IMR-90 (cell line): Measurements from ENCODE around the gene AGO1. TPM values are rescaled to one million over a fixed set of nuclear protein-coding genes. Genes with fewer than 3 reads are reported as not detected.
A peak's percentile ranks its signal among the peaks of the same experiment; 100 is the strongest.

Experiments used
- ATAC-seq: fragments of 200-7000 bp; cut with Tn5 transposase; 2 replicates; pipeline ENCODE4 v1.9.1; 2020; ENCODE audit warnings: low read depth, mild to moderate bottlenecking, moderate library complexity
- Bru-seq: library from RNA; stranded (reverse); fragments of 400-500 nt; gene quantifications from one replicate; lab custom pipeline; 2021; lab: Mats Ljungman, UMichigan
- BruChase-seq, 2 experiments: library from RNA; stranded (reverse); fragments of 400-500 nt; gene quantifications; one replicate each; lab custom pipeline; 2021; lab: Mats Ljungman, UMichigan
- BruUV-seq: library from RNA; stranded (reverse); fragments of 400-500 nt; replicated peaks from 2 replicates; lab custom pipeline; 2021; lab: Mats Ljungman, UMichigan
- CTCF ChIA-PET: fragments of 300-600 bp; formaldehyde crosslinking; extraction: SDS; loops from one replicate; lab custom pipeline; 2021; ENCODE audit warnings: antibody characterized with exemption; lab: Yijun Ruan, JAX
- POLR2A ChIA-PET: fragments of 300-600 bp; sonication (Branson Sonifier 250); formaldehyde crosslinking; loops from one replicate; lab custom pipeline; 2022; ENCODE audit warnings: antibody characterized with exemption; ENCODE audit not compliant: unreplicated experiment; lab: Charles Lee
- DNase-seq: peaks from one replicate; pipeline ENCODE4 v3.0.0; 2013
- H2AFZ ChIP-seq: replicated peaks from 2 replicates; pipeline ENCODE3; 2013; ENCODE audit warnings: low read length, mild to moderate bottlenecking; ENCODE audit not compliant: poor library complexity
- H2AK5ac ChIP-seq: 2 replicates; pipeline ENCODE4 v1.6.1; 2013; ENCODE audit warnings: low read depth, low read length, inconsistent platforms
- H2AK9ac ChIP-seq: replicated peaks from 2 replicates; pipeline ENCODE3; 2013; ENCODE audit warnings: mild to moderate bottlenecking, low read depth, low read length, moderate library complexity; ENCODE audit not compliant: poor library complexity
- H2BK120ac ChIP-seq: 2 replicates; pipeline ENCODE4 v1.6.1; 2013; ENCODE audit warnings: low read depth, low read length, inconsistent platforms
- H2BK15ac ChIP-seq: 3 replicates; pipeline ENCODE4 v1.6.1; 2013; ENCODE audit warnings: low read depth, low read length, inconsistent platforms
- H2BK20ac ChIP-seq: 2 replicates; pipeline ENCODE4 v1.6.1; 2013; ENCODE audit warnings: low read depth, mild to moderate bottlenecking, inconsistent platforms, low read length, moderate library complexity
- H2BK5ac ChIP-seq: 2 replicates; pipeline ENCODE4 v1.6.1; 2013; ENCODE audit warnings: mild to moderate bottlenecking, low read depth, low read length, inconsistent platforms; ENCODE audit not compliant: poor library complexity, severe bottlenecking
- H3K14ac ChIP-seq: replicated peaks from 2 replicates; pipeline ENCODE4 v1.6.1; 2013; ENCODE audit warnings: low read depth, low read length, inconsistent platforms
- H3K18ac ChIP-seq: 2 replicates; pipeline ENCODE4 v1.6.1; 2013; ENCODE audit warnings: low read depth, low read length, control low read depth
- H3K23ac ChIP-seq: 2 replicates; pipeline ENCODE4 v1.6.1; 2013; ENCODE audit warnings: low read depth, low read length, inconsistent platforms
- H3K27ac ChIP-seq: 2 replicates; pipeline ENCODE4 v1.5.1; 2013; ENCODE audit warnings: mild to moderate bottlenecking, control low read depth, low read length; ENCODE audit not compliant: insufficient read depth
- H3K27me3 ChIP-seq: 2 replicates; pipeline ENCODE4 v1.6.1; 2013; ENCODE audit warnings: low read length; ENCODE audit not compliant: control insufficient read depth, insufficient read depth
- H3K36me3 ChIP-seq: 2 replicates; pipeline ENCODE4 v1.6.1; 2013; ENCODE audit warnings: low read length, mixed read lengths; ENCODE audit not compliant: control insufficient read depth, insufficient read depth
- H3K4ac ChIP-seq: 2 replicates; pipeline ENCODE4 v1.6.1; 2013; ENCODE audit warnings: low read depth, low read length, inconsistent platforms
- H3K4me1 ChIP-seq: 2 replicates; pipeline ENCODE4 v1.6.1; 2013; ENCODE audit warnings: low read length, mixed read lengths; ENCODE audit not compliant: control insufficient read depth, insufficient read depth
- H3K4me2 ChIP-seq: 2 replicates; pipeline ENCODE4 v1.6.1; 2013; ENCODE audit warnings: low read depth, mild to moderate bottlenecking, control low read depth, low read length, moderate library complexity
- H3K4me3 ChIP-seq: 2 replicates; pipeline ENCODE4 v1.5.1; 2013; ENCODE audit warnings: low read depth, mild to moderate bottlenecking, control low read depth, low read length, moderate library complexity; ENCODE audit not compliant: insufficient read depth
- H3K56ac ChIP-seq: 2 replicates; pipeline ENCODE4 v1.6.1; 2013; ENCODE audit warnings: low read length, inconsistent platforms; ENCODE audit not compliant: insufficient read depth; ENCODE audit errors: extremely low read depth
- H3K79me1 ChIP-seq, 2 experiments: 2 replicates each; pipeline ENCODE4 v1.6.1; 2013; ENCODE audit warnings: low read length in 2 of 2, inconsistent platforms in 1 of 2, low read depth in 1 of 2
- H3K9ac ChIP-seq: 2 replicates; pipeline ENCODE4 v1.6.1; 2013; ENCODE audit warnings: low read depth, low read length, control low read depth
- H3K9me1 ChIP-seq: 2 replicates; pipeline ENCODE4 v1.6.1; 2013; ENCODE audit warnings: low read length, inconsistent platforms; ENCODE audit not compliant: insufficient read depth
- H3K9me3 ChIP-seq: 2 replicates; pipeline ENCODE4 v1.6.1; 2013; ENCODE audit warnings: low read length; ENCODE audit not compliant: control insufficient read depth, insufficient read depth
- H4K20me1 ChIP-seq: 2 replicates; pipeline ENCODE4 v1.6.1; 2013; ENCODE audit warnings: low read length, inconsistent platforms; ENCODE audit not compliant: insufficient read depth
- H4K5ac ChIP-seq: 2 replicates; pipeline ENCODE4 v1.6.1; 2013; ENCODE audit warnings: mild to moderate bottlenecking, low read depth, low read length, control low read depth
- H4K8ac ChIP-seq, 2 experiments: 2 replicates each; pipeline ENCODE4 v1.6.1; 2013; ENCODE audit warnings: low read depth in 2 of 2, low read length in 2 of 2, control low read depth in 1 of 2, inconsistent platforms in 1 of 2
- H4K91ac ChIP-seq: 2 replicates; pipeline ENCODE4 v1.6.1; 2013; ENCODE audit warnings: low read depth, low read length, inconsistent platforms; ENCODE audit not compliant: insufficient read depth
- CHD1 ChIP-seq: IDR thresholded peaks from 2 replicates; pipeline ENCODE4 v1.6.1; 2012; ENCODE audit warnings: low read depth, low read length, improper control_type of control experiment
- ELK1 ChIP-seq: fragments of 150-350 bp; IDR thresholded peaks from 2 replicates; pipeline ENCODE4 v1.6.1; 2016; ENCODE audit warnings: low read depth, mild to moderate bottlenecking, low read length, moderate library complexity, borderline replicate concordance
- FOS ChIP-seq: fragments of 150-350 bp; IDR thresholded peaks from 2 replicates; pipeline ENCODE4 v1.6.1; 2016; ENCODE audit warnings: low read depth, low read length
- MAFK ChIP-seq: IDR thresholded peaks from 2 replicates; pipeline ENCODE4 v1.6.1; 2012; ENCODE audit warnings: low read depth, low read length, improper control_type of control experiment
- NFE2L2 ChIP-seq: fragments of 150-350 bp; IDR thresholded peaks from 2 replicates; pipeline ENCODE4 v1.6.1; 2016; ENCODE audit warnings: low read depth, mild to moderate bottlenecking, low read length
- POLR2A ChIP-seq: IDR thresholded peaks from 2 replicates; pipeline ENCODE4 v1.6.1; 2012; ENCODE audit warnings: mild to moderate bottlenecking, low read depth, low read length
- RAD21 ChIP-seq: IDR thresholded peaks from 2 replicates; pipeline ENCODE4 v1.6.1; 2012; ENCODE audit warnings: low read length, improper control_type of control experiment
- RCOR1 ChIP-seq: IDR thresholded peaks from 2 replicates; pipeline ENCODE4 v1.6.1; 2012; ENCODE audit warnings: mild to moderate bottlenecking, low read length, improper control_type of control experiment; ENCODE audit not compliant: insufficient replicate concordance
- RFX5 ChIP-seq: IDR thresholded peaks from 2 replicates; pipeline ENCODE4 v1.8.0; 2012; ENCODE audit warnings: low read depth, mild to moderate bottlenecking, low read length, moderate library complexity
- SMC3 ChIP-seq: fragments of 150-350 bp; IDR thresholded peaks from 2 replicates; pipeline ENCODE4 v1.6.1; 2016; ENCODE audit warnings: low read depth, mild to moderate bottlenecking, antibody characterized with exemption, low read length, moderate library complexity
- WGBS, 2 experiments: methylation state at CpG; one replicate each; pipeline versions ENCODE4 v1.1.5 to v1.1.7; 2013; ENCODE audit warnings: missing lambda C conversion rate in 2 of 2; ENCODE audit not compliant: insufficient read length in 1 of 2; ENCODE audit errors: extremely low coverage in 2 of 2; 5-methylcytosine and 5-hydroxymethylcytosine counted together
- dilution Hi-C: fragments of 300-500 bp; cut with HindIII; formaldehyde crosslinking; loops from one replicate; pipeline ENCODE4 v1.14.3; 2018; ENCODE audit warnings: low sequenced_read_pairs; ENCODE audit not compliant: unreplicated experiment
- in situ Hi-C: fragments of 300-500 bp; cut with MboI; formaldehyde crosslinking; loops from 3 replicates; pipeline ENCODE4 v1.14.3; 2019; ENCODE audit warnings: low sequenced_read_pairs, inconsistent platforms, mixed read lengths
- intact Hi-C: fragments of 100-400 bp; cut with micrococcal nuclease; formaldehyde crosslinking; loops from 2 replicates; pipeline ENCODE4 v1.10.0; 2022
- long read RNA-seq: library from polyadenylated mRNA; unstranded; transcript quantifications from one replicate; pipeline ENCODE4 v2.0.0, GENCODE V29; 2021; ENCODE audit not compliant: unreplicated experiment
- polyA plus RNA-seq, 3 experiments: library from polyadenylated mRNA; depleted of rRNA; stranded (reverse); fragments of >200 nt; gene quantifications; 2 replicates each; pipeline ENCODE4 v1.2.3, GENCODE V29; 2012; ENCODE audit warnings: low replicate concordance in 1 of 3
- total RNA-seq: library from RNA; depleted of rRNA; stranded (reverse); fragments of >200 nt; gene quantifications from 2 replicates; pipeline ENCODE4 v1.2.3, GENCODE V29; 2012; rRNA removed
- TF ChIP-seq, protein P1 (sequence below): fragments of 150-350 bp; IDR thresholded peaks from 2 replicates; pipeline ENCODE4 v1.6.1; 2017; ENCODE audit warnings: mild to moderate bottlenecking, antibody characterized with exemption, low read length, low read depth
- TF ChIP-seq, protein P2 (sequence below): conservative IDR thresholded peaks from 2 replicates; pipeline ENCODE4 v1.5.1; 2012; ENCODE audit warnings: mild to moderate bottlenecking, low read depth, low read length, improper control_type of control experiment

Gene AGO1
- total RNA-seq (17.2 and 21.5 TPM in 2 replicates), polyA plus RNA-seq (2012; rRNA removed) (11.3 TPM in 2 replicates), Bru-seq, nascent RNA (percentile 70 among the genes with signal in this experiment), BruChase-seq, experiment 1, labeled RNA remaining after a 6-hour chase (percentile 89 among the genes with signal in this experiment), BruChase-seq, experiment 2, labeled RNA remaining after a 2-hour chase (percentile 89 among the genes with signal in this experiment)
- 4.8 and 5.9 TPM in 2 replicates for polyA plus RNA-seq (2012; cell fraction: cytosol; rRNA removed)
- 9.8 and 10.9 TPM in 2 replicates for polyA plus RNA-seq (2012; cell fraction: nucleus; rRNA removed; ENCODE audit: low replicate concordance)
- long read RNA-seq, partial matches to known transcripts: 0 of 9 reads
- long read RNA-seq, other reads (novel, unspliced or antisense): 9 of 9 reads

GRCh38 chr1:35882945-35883634 is at the start of gene AGO1:
Gene AGO1 (plus strand): TSS chr1:35883209. CDS start chr1:35883422, 213 bp downstream.
- BruUV-seq: no TSS peak
- CTCF ChIA-PET: interaction anchor here (0.6 to 1.0 kb wide), 7 partner anchors 10 to 421 kb away, joined by 3 to 25 read pairs (median 4); no protein-coding TSS in a partner anchor
- Histone ChIP-seq H3K4ac (peak within 1 kb of the TSS; percentile 83), H3K4me3 (peak within 1 kb of the TSS; percentile 96), H2AK5ac (peak within 1 kb of the TSS; percentile 83; the same call in 1 of the 2 replicates), H2BK120ac (no peak within 1 kb of the TSS), H3K23ac (peak within 1 kb of the TSS; percentile 86), H4K91ac (peak within 1 kb of the TSS; percentile 59), H3K9me3 (no peaks in the 10 kb centered on the region), H3K56ac (peak within 1 kb of the TSS; percentile 81; the same call in 1 of the 2 replicates), H3K36me3 (no peaks in the 10 kb centered on the region), H2AK9ac (peak within 1 kb of the TSS; percentile 93), H3K79me1 (peaks cover 18 to 48% of the 10 kb centered on the region in 2 experiments), H4K20me1 (peaks cover 31% of the 10 kb centered on the region), H2AFZ (peak within 1 kb of the TSS; percentile 98), H3K27ac (peak within 1 kb of the TSS; percentile 30), H3K18ac (peak within 1 kb of the TSS; percentile 36), H2BK20ac (no peak within 1 kb of the TSS), H4K5ac (peak within 1 kb of the TSS; percentile 43), H2BK15ac (no peak within 1 kb of the TSS), H3K4me2 (peak within 1 kb of the TSS; percentile 92), H3K27me3 (no peaks in the 10 kb centered on the region; the same call in 1 of the 2 replicates), H3K4me1 (peaks cover 14% of the 10 kb centered on the region), H2BK5ac (peak within 1 kb of the TSS; percentile 12), H3K9ac (peak within 1 kb of the TSS; percentile 85), H3K9me1 (peaks cover 15% of the 10 kb centered on the region), H3K14ac (peak within 1 kb of the TSS; percentile 81), H4K8ac (peak within 1 kb of the TSS; percentile 72 to 89; a peak in 3 of 4 replicates)
- intact Hi-C loops (loop anchor here (1.0 kb wide), 1 partner anchor 205 kb away; the partner anchor contains the start of gene ADPRS), dilution Hi-C loops (no loop called here), in situ Hi-C loops (no loop called here)
- DNase-seq: peak; percentile 89
- 1% methylated on average over 27 of the region's 58 CpGs; no CpG with 5 or more reads in 1 of the 2 experiments for WGBS, 2 experiments
- ATAC-seq: peak; percentile 94
- POLR2A ChIA-PET: no interaction called here
- TF ChIP-seq ELK1 (no peak), CHD1 (no peak), NFE2L2 (no peak), POLR2A (no peak), FOS (no peak), RAD21 (peak; percentile 40), MAFK (no peak), RCOR1 (no peak), SMC3 (peak; percentile 45), RFX5 (no peak)
- TF ChIP-seq, protein P1, sequence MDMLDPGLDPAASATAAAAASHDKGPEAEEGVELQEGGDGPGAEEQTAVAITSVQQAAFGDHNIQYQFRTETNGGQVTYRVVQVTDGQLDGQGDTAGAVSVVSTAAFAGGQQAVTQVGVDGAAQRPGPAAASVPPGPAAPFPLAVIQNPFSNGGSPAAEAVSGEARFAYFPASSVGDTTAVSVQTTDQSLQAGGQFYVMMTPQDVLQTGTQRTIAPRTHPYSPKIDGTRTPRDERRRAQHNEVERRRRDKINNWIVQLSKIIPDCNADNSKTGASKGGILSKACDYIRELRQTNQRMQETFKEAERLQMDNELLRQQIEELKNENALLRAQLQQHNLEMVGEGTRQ: no peak
- TF ChIP-seq, protein P2, sequence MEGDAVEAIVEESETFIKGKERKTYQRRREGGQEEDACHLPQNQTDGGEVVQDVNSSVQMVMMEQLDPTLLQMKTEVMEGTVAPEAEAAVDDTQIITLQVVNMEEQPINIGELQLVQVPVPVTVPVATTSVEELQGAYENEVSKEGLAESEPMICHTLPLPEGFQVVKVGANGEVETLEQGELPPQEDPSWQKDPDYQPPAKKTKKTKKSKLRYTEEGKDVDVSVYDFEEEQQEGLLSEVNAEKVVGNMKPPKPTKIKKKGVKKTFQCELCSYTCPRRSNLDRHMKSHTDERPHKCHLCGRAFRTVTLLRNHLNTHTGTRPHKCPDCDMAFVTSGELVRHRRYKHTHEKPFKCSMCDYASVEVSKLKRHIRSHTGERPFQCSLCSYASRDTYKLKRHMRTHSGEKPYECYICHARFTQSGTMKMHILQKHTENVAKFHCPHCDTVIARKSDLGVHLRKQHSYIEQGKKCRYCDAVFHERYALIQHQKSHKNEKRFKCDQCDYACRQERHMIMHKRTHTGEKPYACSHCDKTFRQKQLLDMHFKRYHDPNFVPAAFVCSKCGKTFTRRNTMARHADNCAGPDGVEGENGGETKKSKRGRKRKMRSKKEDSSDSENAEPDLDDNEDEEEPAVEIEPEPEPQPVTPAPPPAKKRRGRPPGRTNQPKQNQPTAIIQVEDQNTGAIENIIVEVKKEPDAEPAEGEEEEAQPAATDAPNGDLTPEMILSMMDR: peak; percentile 95
